ENCODE data around the gene ADGRL3. TPM values are rescaled to one million over a fixed set of nuclear protein-coding genes. Genes with fewer than 3 reads are reported as not detected.

Gene ADGRL3
- total RNA-seq, 3 donors from 2014 or later (not counting 1 experiment from before 2014, with no cell fraction given), result not detected

GRCh38 chr4:61408861-61409260, 208.7 kb downstream of the ADGRL3 start:
- H3K27ac Mint-ChIP-seq, result no peak overlapping the region
- no peaks in the 10 kb centered on the region for H3K27me3 Mint-ChIP-seq (ENCODE audit: low read depth in 2 of 2)
- Histone ChIP-seq H3K27ac (ENCODE audit: low read length) (no peak overlapping the region), H3K27me3 (ENCODE audit: control insufficient read depth, insufficient read depth, low read length) (no peaks in the 10 kb centered on the region), H3K9me3 (ENCODE audit: control insufficient read depth, insufficient read depth, low read length) (no peaks in the 10 kb centered on the region), H3K4me1 (ENCODE audit: control insufficient read depth, insufficient read depth, low read length) (no peaks in the 10 kb centered on the region), H3K4me3 (ENCODE audit: low read length) (no peak overlapping the region), H3K36me3 (ENCODE audit: control insufficient read depth, insufficient read depth, low read length) (no peaks in the 10 kb centered on the region)
- H3K4me3 Mint-ChIP-seq, result no peak overlapping the region
- TF ChIP-seq CTCF (IDR thresholded peaks at IDR 0.05), result no peak
- no peak for DNase-seq
- intact Hi-C loops (cut with micrococcal nuclease), result no loop called here
- ATAC-seq, result no peak
- H3K9me3 Mint-ChIP-seq, result peaks cover 4 to 10% of the 10 kb centered on the region in 2 donors
- no peaks in the 10 kb centered on the region for H3K4me1 Mint-ChIP-seq
- peaks cover 7% of the 10 kb centered on the region for H3K36me3 Mint-ChIP-seq

GRCh38 chr4:61411241-61411640, 211.1 kb downstream of the ADGRL3 start:
- TF ChIP-seq CTCF (IDR thresholded peaks at IDR 0.05), result no peak
- Mint-ChIP-seq H3K4me1 (no peaks in the 10 kb centered on the region), H3K27me3 (ENCODE audit: low read depth in 2 of 2) (no peaks in the 10 kb centered on the region), H3K9me3 (peaks cover 3 to 10% of the 10 kb centered on the region in 2 donors), H3K36me3 (peaks cover 7% of the 10 kb centered on the region), H3K4me3 (no peak overlapping the region), H3K27ac (no peak overlapping the region)
- no peak for DNase-seq
- Histone ChIP-seq H3K36me3 (ENCODE audit: control insufficient read depth, insufficient read depth, low read length) (no peaks in the 10 kb centered on the region), H3K4me1 (ENCODE audit: control insufficient read depth, insufficient read depth, low read length) (no peaks in the 10 kb centered on the region), H3K9me3 (ENCODE audit: control insufficient read depth, insufficient read depth, low read length) (no peaks in the 10 kb centered on the region), H3K4me3 (ENCODE audit: low read length) (no peak overlapping the region), H3K27me3 (ENCODE audit: control insufficient read depth, insufficient read depth, low read length) (no peaks in the 10 kb centered on the region), H3K27ac (ENCODE audit: low read length) (no peak overlapping the region)
- intact Hi-C loops (cut with micrococcal nuclease), result no loop called here
- WGBS (ENCODE audit: insufficient coverage), result no CpG with 5 or more reads among the region's 1 CpG
- no peak for ATAC-seq

GRCh38 chr4:61425315-61425714, 225.2 kb downstream of the ADGRL3 start:
- peaks cover 8% of the 10 kb centered on the region for H3K36me3 Mint-ChIP-seq
- Histone ChIP-seq H3K4me1 (ENCODE audit: control insufficient read depth, insufficient read depth, low read length) (no peaks in the 10 kb centered on the region), H3K4me3 (ENCODE audit: low read length) (no peak overlapping the region), H3K36me3 (ENCODE audit: control insufficient read depth, insufficient read depth, low read length) (no peaks in the 10 kb centered on the region), H3K9me3 (ENCODE audit: control insufficient read depth, insufficient read depth, low read length) (peaks cover 36% of the 10 kb centered on the region), H3K27me3 (ENCODE audit: control insufficient read depth, insufficient read depth, low read length) (no peaks in the 10 kb centered on the region), H3K27ac (ENCODE audit: low read length) (no peak overlapping the region)
- WGBS (ENCODE audit: insufficient coverage), result 90% methylated on average over 4 of the region's 4 CpGs
- peaks cover 7 to 9% of the 10 kb centered on the region in 2 donors for H3K9me3 Mint-ChIP-seq
- H3K27ac Mint-ChIP-seq, result no peak overlapping the region
- no peaks in the 10 kb centered on the region for H3K27me3 Mint-ChIP-seq (ENCODE audit: low read depth in 2 of 2)
- no peak for TF ChIP-seq CTCF (IDR thresholded peaks at IDR 0.05)
- H3K4me3 Mint-ChIP-seq, result no peak overlapping the region
- intact Hi-C loops (cut with micrococcal nuclease), result no loop called here
- DNase-seq (no peak), ATAC-seq (no peak)
- H3K4me1 Mint-ChIP-seq, result no peaks in the 10 kb centered on the region

- Histone ChIP-seq H3K27ac (ENCODE audit: low read length) (no peak overlapping the region), H3K4me3 (ENCODE audit: low read length) (no peak overlapping the region), H3K36me3 (ENCODE audit: control insufficient read depth, insufficient read depth, low read length) (no peaks in the 10 kb centered on the region), H3K4me1 (ENCODE audit: control insufficient read depth, insufficient read depth, low read length) (no peaks in the 10 kb centered on the region), H3K27me3 (ENCODE audit: control insufficient read depth, insufficient read depth, low read length) (no peaks in the 10 kb centered on the region), H3K9me3 (ENCODE audit: control insufficient read depth, insufficient read depth, low read length) (peaks cover 36% of the 10 kb centered on the region)
- H3K4me1 Mint-ChIP-seq, result no peaks in the 10 kb centered on the region
- no peaks in the 10 kb centered on the region for H3K27me3 Mint-ChIP-seq (ENCODE audit: low read depth in 2 of 2)
- H3K9me3 Mint-ChIP-seq, result peaks cover 7 to 9% of the 10 kb centered on the region in 2 donors
- no peak for ATAC-seq
- no peak for DNase-seq
- intact Hi-C loops (cut with micrococcal nuclease), result no loop called here
- H3K4me3 Mint-ChIP-seq, result no peak overlapping the region
- 91% methylated on average over 5 of the region's 5 CpGs for WGBS (ENCODE audit: insufficient coverage)
- H3K36me3 Mint-ChIP-seq, result peaks cover 8% of the 10 kb centered on the region
- no peak for TF ChIP-seq CTCF (IDR thresholded peaks at IDR 0.05)
- H3K27ac Mint-ChIP-seq, result no peak overlapping the region
These were observed 226.1 kb downstream of the ADGRL3 start for GRCh38 chr4:61426229-61426628.
